Liver (tissue), 9 donors: ENCODE measurements around the gene TUBA1C. TPM values are rescaled to one million over a fixed set of nuclear protein-coding genes. Genes with fewer than 3 reads are reported as not detected.

Experiments used
- DNase-seq: peaks from one replicate; pipeline ENCODE4 v3.0.0-alpha.2; 2017; ENCODE audit warnings: low spot score
- H3K27ac ChIP-seq, 2 donors: one replicate each; pipeline ENCODE4 v1.7.0; 2013; ENCODE audit warnings: inconsistent platforms in 2 of 2, low read length in 2 of 2, control low read depth in 1 of 2, low read depth in 1 of 2, mild to moderate bottlenecking in 1 of 2
- H3K27me3 ChIP-seq, 4 donors: one replicate each; pipeline versions ENCODE4 v1.6.1 to v1.7.0; 2013; ENCODE audit warnings: low read length in 3 of 4, inconsistent platforms in 1 of 4, mild to moderate bottlenecking in 1 of 4, moderate library complexity in 1 of 4; ENCODE audit not compliant: control insufficient read depth in 4 of 4, insufficient read depth in 4 of 4
- H3K36me3 ChIP-seq, 4 donors: one replicate each; pipeline versions ENCODE4 v1.6.1 to v1.7.0; 2013; ENCODE audit warnings: low read length in 3 of 4, mild to moderate bottlenecking in 3 of 4, low read depth in 1 of 4, moderate library complexity in 1 of 4; ENCODE audit not compliant: control insufficient read depth in 4 of 4, insufficient read depth in 3 of 4
- H3K4me1 ChIP-seq, 4 donors: one replicate each; pipeline versions ENCODE4 v1.6.1 to v1.7.0; 2013; ENCODE audit warnings: low read length in 3 of 4, mild to moderate bottlenecking in 3 of 4, moderate library complexity in 1 of 4; ENCODE audit not compliant: control insufficient read depth in 4 of 4, insufficient read depth in 4 of 4
- H3K4me3 ChIP-seq, 3 donors: one replicate each; pipeline versions ENCODE4 v1.6.1 to v1.7.0; 2013; ENCODE audit warnings: low read length in 3 of 3, control low read depth in 1 of 3, low read depth in 1 of 3, mild to moderate bottlenecking in 1 of 3
- H3K9ac ChIP-seq, 2 donors: one replicate each; pipeline ENCODE4 v1.7.0; 2013; ENCODE audit warnings: low read length in 2 of 2, mild to moderate bottlenecking in 2 of 2, moderate library complexity in 2 of 2, control low read depth in 1 of 2, low read depth in 1 of 2
- H3K9me3 ChIP-seq, 4 donors: one replicate each; pipeline versions ENCODE4 v1.6.1 to v1.7.0; 2013; ENCODE audit warnings: low read length in 3 of 4; ENCODE audit not compliant: control insufficient read depth in 4 of 4
- EGR1 ChIP-seq, 2 donors: IDR thresholded peaks; 2 replicates each; pipeline ENCODE4 v1.6.1; 2016 to 2018; ENCODE audit warnings: antibody characterized with exemption in 2 of 2, low read depth in 2 of 2
- FOXA1 ChIP-seq: IDR thresholded peaks from 2 replicates; pipeline ENCODE4 v1.6.1; 2016; ENCODE audit warnings: antibody characterized with exemption
- GABPA ChIP-seq, 2 donors: IDR thresholded peaks in 1 of 2; conservative IDR thresholded peaks in 1 of 2; 2 replicates each; pipeline ENCODE4 v1.6.1; 2016; ENCODE audit warnings: antibody characterized with exemption in 2 of 2, mild to moderate bottlenecking in 1 of 2, moderate library complexity in 1 of 2
- HNF4A ChIP-seq, 2 donors: conservative IDR thresholded peaks; 2 replicates each; pipeline ENCODE4 v1.6.1; 2016; ENCODE audit warnings: antibody characterized with exemption in 2 of 2, mild to moderate bottlenecking in 2 of 2
- HNF4G ChIP-seq: IDR thresholded peaks from 2 replicates; pipeline ENCODE4 v1.6.1; 2016; ENCODE audit warnings: antibody characterized with exemption
- JUND ChIP-seq, 2 donors: IDR thresholded peaks; 2 replicates each; pipeline ENCODE4 v1.6.1; 2016; ENCODE audit warnings: antibody characterized with exemption in 2 of 2
- MAX ChIP-seq: IDR thresholded peaks from 2 replicates; pipeline ENCODE4 v1.6.1; 2016; ENCODE audit warnings: antibody characterized with exemption
- RAD21 ChIP-seq, 2 donors: IDR thresholded peaks; 2 replicates each; pipeline ENCODE4 v1.6.1; 2016; ENCODE audit warnings: antibody characterized with exemption in 2 of 2, mild to moderate bottlenecking in 2 of 2
- REST ChIP-seq: IDR thresholded peaks from 2 replicates; pipeline ENCODE4 v1.6.1; 2016; ENCODE audit warnings: antibody characterized with exemption, mild to moderate bottlenecking
- RXRA ChIP-seq, 2 donors: IDR thresholded peaks; 2 replicates each; pipeline ENCODE4 v1.6.1; 2017 to 2018; ENCODE audit warnings: antibody characterized with exemption in 2 of 2, mild to moderate bottlenecking in 1 of 2
- SP1 ChIP-seq: IDR thresholded peaks from 2 replicates; pipeline ENCODE4 v1.6.1; 2018; ENCODE audit warnings: antibody characterized with exemption, mild to moderate bottlenecking
- TAF1 ChIP-seq: conservative IDR thresholded peaks from 2 replicates; pipeline ENCODE4 v1.6.1; 2016; ENCODE audit warnings: antibody characterized with exemption, mild to moderate bottlenecking
- WGBS: extraction: QIAGEN DNeasy Blood & Tissue Kit; methylation state at CpG from one replicate; pipeline ENCODE4 v1.1.7; 2013; 5-methylcytosine and 5-hydroxymethylcytosine counted together
- polyA plus RNA-seq, 2 donors: library from polyadenylated mRNA; stranded (reverse) in 1 of 2; unstranded in 1 of 2; fragments of 200-250 nt in 1 of 2; fragments of >200 nt in 1 of 2; fragmentation: Nextera tagmentation in 1 of 2; extraction: Ambion mirVana in 1 of 2; gene quantifications; one replicate each; pipeline versions ENCODE4 v1.2.1 to v1.2.3, GENCODE V29; 2013 to 2015
- total RNA-seq, 2 donors: library from RNA; depleted of rRNA; stranded (reverse); fragments of >200 nt; gene quantifications; one replicate each; pipeline ENCODE4 v1.2.3, GENCODE V29; 2014
- TF ChIP-seq, protein P1 (sequence below): fragments of 150-350 bp; IDR thresholded peaks from 2 replicates; pipeline ENCODE4 v1.5.1; 2017; ENCODE audit warnings: improper control_type of control experiment, low read depth, low read length; ENCODE audit not compliant: missing input control
- TF ChIP-seq, protein P2 (sequence below): IDR thresholded peaks from 2 replicates; pipeline ENCODE4 v1.6.1; 2016; ENCODE audit warnings: antibody characterized with exemption
- TF ChIP-seq, protein P3 (sequence below): IDR thresholded peaks from 2 replicates; pipeline ENCODE4 v1.6.1; 2016; ENCODE audit warnings: antibody characterized with exemption
- donor health status: healthy.
- donor health status: healthy.
- donor health status: healthy.
- donor health status: healthy.
- donor health status: healthy.

TUBA1C gene
- total and polyA plus RNA-seq, 4 donors = 54.6 to 162 (median 103) TPM

GRCh38 chr12:49223122-49223521 lies 41.8 kb upstream of the TUBA1C start:
- no peaks in the 10 kb centered on the region for H3K36me3 ChIP-seq
- H3K27ac ChIP-seq = peak overlapping the region; percentile 37 to 54
- H3K9ac ChIP-seq = no peak overlapping the region
- H3K9me3 ChIP-seq = no peaks in the 10 kb centered on the region
- TF ChIP-seq, protein P1, sequence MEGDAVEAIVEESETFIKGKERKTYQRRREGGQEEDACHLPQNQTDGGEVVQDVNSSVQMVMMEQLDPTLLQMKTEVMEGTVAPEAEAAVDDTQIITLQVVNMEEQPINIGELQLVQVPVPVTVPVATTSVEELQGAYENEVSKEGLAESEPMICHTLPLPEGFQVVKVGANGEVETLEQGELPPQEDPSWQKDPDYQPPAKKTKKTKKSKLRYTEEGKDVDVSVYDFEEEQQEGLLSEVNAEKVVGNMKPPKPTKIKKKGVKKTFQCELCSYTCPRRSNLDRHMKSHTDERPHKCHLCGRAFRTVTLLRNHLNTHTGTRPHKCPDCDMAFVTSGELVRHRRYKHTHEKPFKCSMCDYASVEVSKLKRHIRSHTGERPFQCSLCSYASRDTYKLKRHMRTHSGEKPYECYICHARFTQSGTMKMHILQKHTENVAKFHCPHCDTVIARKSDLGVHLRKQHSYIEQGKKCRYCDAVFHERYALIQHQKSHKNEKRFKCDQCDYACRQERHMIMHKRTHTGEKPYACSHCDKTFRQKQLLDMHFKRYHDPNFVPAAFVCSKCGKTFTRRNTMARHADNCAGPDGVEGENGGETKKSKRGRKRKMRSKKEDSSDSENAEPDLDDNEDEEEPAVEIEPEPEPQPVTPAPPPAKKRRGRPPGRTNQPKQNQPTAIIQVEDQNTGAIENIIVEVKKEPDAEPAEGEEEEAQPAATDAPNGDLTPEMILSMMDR = no peak
- TF ChIP-seq REST = no peak
- no peak for TF ChIP-seq FOXA1
- TF ChIP-seq TAF1 = no peak
- no peak for TF ChIP-seq RXRA (IDR thresholded peaks at IDR 0.05)
- TF ChIP-seq SP1 = no peak
- no peak for TF ChIP-seq MAX
- TF ChIP-seq RAD21 (IDR thresholded peaks at IDR 0.05) = no peak
- TF ChIP-seq EGR1 (IDR thresholded peaks at IDR 0.05; ENCODE audit: low read depth in 2 of 2) = no peak
- no peak for TF ChIP-seq HNF4G
- no peak for TF ChIP-seq GABPA (IDR thresholded peaks at IDR 0.05 in 1 of 2, conservative IDR thresholded peaks at IDR 0.05 in 1 of 2)
- TF ChIP-seq JUND (IDR thresholded peaks at IDR 0.05) = no peak
- TF ChIP-seq HNF4A (conservative IDR thresholded peaks at IDR 0.05) = no peak
- TF ChIP-seq, protein P2, sequence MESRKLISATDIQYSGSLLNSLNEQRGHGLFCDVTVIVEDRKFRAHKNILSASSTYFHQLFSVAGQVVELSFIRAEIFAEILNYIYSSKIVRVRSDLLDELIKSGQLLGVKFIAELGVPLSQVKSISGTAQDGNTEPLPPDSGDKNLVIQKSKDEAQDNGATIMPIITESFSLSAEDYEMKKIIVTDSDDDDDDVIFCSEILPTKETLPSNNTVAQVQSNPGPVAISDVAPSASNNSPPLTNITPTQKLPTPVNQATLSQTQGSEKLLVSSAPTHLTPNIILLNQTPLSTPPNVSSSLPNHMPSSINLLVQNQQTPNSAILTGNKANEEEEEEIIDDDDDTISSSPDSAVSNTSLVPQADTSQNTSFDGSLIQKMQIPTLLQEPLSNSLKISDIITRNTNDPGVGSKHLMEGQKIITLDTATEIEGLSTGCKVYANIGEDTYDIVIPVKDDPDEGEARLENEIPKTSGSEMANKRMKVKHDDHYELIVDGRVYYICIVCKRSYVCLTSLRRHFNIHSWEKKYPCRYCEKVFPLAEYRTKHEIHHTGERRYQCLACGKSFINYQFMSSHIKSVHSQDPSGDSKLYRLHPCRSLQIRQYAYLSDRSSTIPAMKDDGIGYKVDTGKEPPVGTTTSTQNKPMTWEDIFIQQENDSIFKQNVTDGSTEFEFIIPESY = no peak
- TF ChIP-seq, protein P3, sequence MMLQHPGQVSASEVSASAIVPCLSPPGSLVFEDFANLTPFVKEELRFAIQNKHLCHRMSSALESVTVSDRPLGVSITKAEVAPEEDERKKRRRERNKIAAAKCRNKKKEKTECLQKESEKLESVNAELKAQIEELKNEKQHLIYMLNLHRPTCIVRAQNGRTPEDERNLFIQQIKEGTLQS = no peak
- WGBS = 96% methylated on average over 1 of the region's 1 CpG
- no peak overlapping the region for H3K4me3 ChIP-seq
- no peak for DNase-seq
- no peaks in the 10 kb centered on the region for H3K27me3 ChIP-seq
- H3K4me1 ChIP-seq = peaks cover 0 to 1% (median 0%) of the 10 kb centered on the region in 4 donors
